ENCODE results near the gene CXADR. TPM values are rescaled to one million over a fixed set of nuclear protein-coding genes. Genes with fewer than 3 reads are reported as not detected.

Gene CXADR
- total RNA-seq, 1 experiment from 2014 or later, result 24.7 TPM

GRCh38 chr21:17576080-17576835, 63.4 kb downstream of the CXADR start:
- Histone ChIP-seq H3K9me3 (ENCODE audit: control insufficient read depth, insufficient read depth, low read depth, low read length) (no peaks in the 10 kb centered on the region), H3K4me3 (ENCODE audit: low read depth in 2 of 2, low read length in 2 of 2) (no peak overlapping the region), H3K27ac (ENCODE audit: low read length) (no peak overlapping the region), H3K27me3 (ENCODE audit: control insufficient read depth, insufficient read depth, low read length) (no peaks in the 10 kb centered on the region), H3K4me1 (ENCODE audit: control insufficient read depth, insufficient read depth, low read length) (no peaks in the 10 kb centered on the region), H3K36me3 (ENCODE audit: control insufficient read depth, insufficient read depth, low read length) (no peaks in the 10 kb centered on the region)
- intact Hi-C loops (cut with micrococcal nuclease; ENCODE audit: unreplicated experiment), result no loop called here
- ChIA-PET CTCF (interaction anchor here (0.6 kb wide), 1 partner anchor 10 kb away, joined by 3 read pairs; no protein-coding TSS in a partner anchor), POLR2A (no interaction called here)
- ATAC-seq (no peak), DNase-seq (ENCODE audit: low read depth, low spot score) (no peak)
- TF ChIP-seq REST (IDR thresholded peaks at IDR 0.05; ENCODE audit: insufficient read depth in 1 of 2, low read depth in 2 of 2, low read length in 1 of 2), result no peak
- TF ChIP-seq POLR2AphosphoS5 (IDR thresholded peaks at IDR 0.05; ENCODE audit: low read depth, low read length), result no peak
- no peak for TF ChIP-seq TCF7L2 (IDR thresholded peaks at IDR 0.05; ENCODE audit: low read depth, low read length)
- no peak for TF ChIP-seq SIN3A (IDR thresholded peaks at IDR 0.05; ENCODE audit: borderline replicate concordance, insufficient read depth, low read depth, low read length)
- no peak for TF ChIP-seq CTCF (IDR thresholded peaks at IDR 0.05)
- BruUV-seq (replicated peaks), result no TSS peak
- in situ Hi-C loops (cut with HindIII; ENCODE audit: low pct_unique_long_range_greater_than_20kb, low sequenced_read_pairs), result no loop called here

- in situ Hi-C loops (cut with HindIII; ENCODE audit: low pct_unique_long_range_greater_than_20kb, low sequenced_read_pairs) (no loop called here), intact Hi-C loops (cut with micrococcal nuclease; ENCODE audit: unreplicated experiment) (no loop called here)
- no peaks in the 10 kb centered on the region for H3K36me3 ChIP-seq (ENCODE audit: control insufficient read depth, insufficient read depth, low read length)
Observed at GRCh38 chr21:17577701-17578100, 64.9 kb downstream of the CXADR start.

More at GRCh38 chr21:17577701-17578100, 64.9 kb downstream of the CXADR start:
- TF ChIP-seq SIN3A (IDR thresholded peaks at IDR 0.05; ENCODE audit: borderline replicate concordance, insufficient read depth, low read depth, low read length) (no peak), REST (IDR thresholded peaks at IDR 0.05; ENCODE audit: insufficient read depth in 1 of 2, low read depth in 2 of 2, low read length in 1 of 2) (no peak), TCF7L2 (IDR thresholded peaks at IDR 0.05; ENCODE audit: low read depth, low read length) (no peak), CTCF (IDR thresholded peaks at IDR 0.05) (no peak), POLR2AphosphoS5 (IDR thresholded peaks at IDR 0.05; ENCODE audit: low read depth, low read length) (no peak)
- ChIA-PET POLR2A (no interaction called here), CTCF (no interaction called here)
- no TSS peak for BruUV-seq (replicated peaks)
- no peaks in the 10 kb centered on the region for H3K9me3 ChIP-seq (ENCODE audit: control insufficient read depth, insufficient read depth, low read depth, low read length)
- no peak for ATAC-seq
- no peaks in the 10 kb centered on the region for H3K27me3 ChIP-seq (ENCODE audit: control insufficient read depth, insufficient read depth, low read length)
- no peaks in the 10 kb centered on the region for H3K4me1 ChIP-seq (ENCODE audit: control insufficient read depth, insufficient read depth, low read length)
- no peak overlapping the region for H3K27ac ChIP-seq (ENCODE audit: low read length)
- no peak overlapping the region for H3K4me3 ChIP-seq (ENCODE audit: low read depth in 2 of 2, low read length in 2 of 2)
- no peak for DNase-seq (ENCODE audit: low read depth, low spot score)
